OCI-LY3 (cell line): Measurements from ENCODE around the gene SIVA1.

ENCODE experiments used
- H2AFZ ChIP-seq: fragments of 200-600, 300-600 bp; shearing (Covaris generic); 2 replicates; pipeline ENCODE4 v1.6.0; 2014; ENCODE audit warnings: antibody characterized with exemption, low read depth, low read length
- H3K27ac ChIP-seq: fragments of 200-600, 300-600 bp; sonication (generic); 2 replicates; pipeline ENCODE4 v1.5.1; 2014; ENCODE audit warnings: mild to moderate bottlenecking, low read length, moderate library complexity, mixed read lengths
- H3K27me3 ChIP-seq: fragments of 200-600, 300-600 bp; sonication (generic); 2 replicates; pipeline ENCODE4 v1.6.1; 2014; ENCODE audit warnings: low read depth, low read length, mixed read lengths
- H3K36me3 ChIP-seq: fragments of 200-600, 300-600 bp; sonication (generic); replicated peaks from 2 replicates; pipeline ENCODE3; 2014; ENCODE audit warnings: low read depth, low read length, mixed read lengths
- H3K4me1 ChIP-seq: fragments of 300-600, 200-600 bp; sonication (generic); 2 replicates; pipeline ENCODE4 v1.6.1; 2014; ENCODE audit warnings: low read length, mixed read lengths
- H3K4me2 ChIP-seq: fragments of 200-600, 300-600 bp; sonication (generic); 2 replicates; pipeline ENCODE4 v1.6.1; 2014; ENCODE audit warnings: low read length, mixed read lengths
- H3K4me3 ChIP-seq: fragments of 300-600, 200-600 bp; sonication (generic); 2 replicates; pipeline ENCODE4 v1.5.1; 2014; ENCODE audit warnings: antibody characterized with exemption, mild to moderate bottlenecking, low read length, moderate library complexity
- H3K79me2 ChIP-seq: fragments of 300-600, 200-600 bp; shearing (Covaris generic); 2 replicates; pipeline ENCODE4 v1.6.1; 2014; ENCODE audit warnings: mild to moderate bottlenecking, low read length, mixed read lengths
- H3K9ac ChIP-seq: fragments of 300-600, 200-600 bp; shearing (Covaris generic); 2 replicates; pipeline ENCODE4 v1.6.0; 2014; ENCODE audit warnings: mild to moderate bottlenecking, low read length, moderate library complexity
- H3K9me3 ChIP-seq: fragments of 200-600, 300-600 bp; shearing (Covaris generic); 2 replicates; pipeline ENCODE4 v1.6.1; 2014; ENCODE audit warnings: low read length, mixed read lengths; ENCODE audit not compliant: insufficient read depth
- H4K20me1 ChIP-seq: fragments of 200-600, 300-600 bp; sonication (generic); 2 replicates; pipeline ENCODE4 v1.6.1; 2016; ENCODE audit warnings: low read length, mixed read lengths; ENCODE audit not compliant: insufficient read depth
- CTCF ChIP-seq: fragments of 200-600, 300-600 bp; sonication (generic); IDR thresholded peaks from 2 replicates; pipeline ENCODE4 v1.5.1; 2014; ENCODE audit warnings: antibody characterized with exemption, low read length, low read depth
- EZH2phosphoT487 ChIP-seq: fragments of 200-600 bp; shearing (Covaris generic); IDR thresholded peaks from 2 replicates; pipeline ENCODE4 v1.6.1; 2018; ENCODE audit warnings: antibody characterized with exemption, mixed run types, low read depth

The SIVA1 gene

GRCh38 chr14:104724981-104725771 lies 27.8 kb upstream of the SIVA1 start:
- H3K27ac ChIP-seq = no peak overlapping the region

GRCh38 chr14:104725772-104726548 lies 27.0 kb upstream of the SIVA1 start:
- Histone ChIP-seq H3K4me2 (no peak overlapping the region), H3K9me3 (no peaks in the 10 kb centered on the region), H4K20me1 (no peaks in the 10 kb centered on the region), H2AFZ (no peak overlapping the region), H3K4me3 (no peak overlapping the region), H3K36me3 (no peaks in the 10 kb centered on the region), H3K4me1 (no peaks in the 10 kb centered on the region), H3K27me3 (peaks cover 20% of the 10 kb centered on the region), H3K9ac (no peak overlapping the region), H3K79me2 (no peaks in the 10 kb centered on the region), H3K27ac (no peak overlapping the region)
- TF ChIP-seq EZH2phosphoT487 (no peak), CTCF (no peak)

More at GRCh38 chr14:104724981-104725771, 27.8 kb upstream of the SIVA1 start:
- peak overlapping the region; percentile 87; the same call in 1 of the 2 replicates for H3K4me2 ChIP-seq
- no peaks in the 10 kb centered on the region for H3K79me2 ChIP-seq
- TF ChIP-seq CTCF = peak; percentile 33; the same call in 1 of the 2 replicates
- TF ChIP-seq EZH2phosphoT487 = no peak
- no peaks in the 10 kb centered on the region for H4K20me1 ChIP-seq
- peaks cover 20% of the 10 kb centered on the region for H3K27me3 ChIP-seq
- H3K36me3 ChIP-seq = no peaks in the 10 kb centered on the region
- H3K4me3 ChIP-seq = no peak overlapping the region
- H3K4me1 ChIP-seq = no peaks in the 10 kb centered on the region
- H2AFZ ChIP-seq = no peak overlapping the region
- H3K9me3 ChIP-seq = no peaks in the 10 kb centered on the region
- H3K9ac ChIP-seq = no peak overlapping the region

- H2AFZ ChIP-seq = no peak overlapping the region
- H4K20me1 ChIP-seq = no peaks in the 10 kb centered on the region
- no peak overlapping the region for H3K27ac ChIP-seq
- H3K4me1 ChIP-seq = no peaks in the 10 kb centered on the region
- TF ChIP-seq EZH2phosphoT487 (no peak), CTCF (no peak)
- H3K27me3 ChIP-seq = peaks cover 20% of the 10 kb centered on the region
- H3K4me2 ChIP-seq = no peak overlapping the region
- no peaks in the 10 kb centered on the region for H3K36me3 ChIP-seq
- H3K4me3 ChIP-seq = no peak overlapping the region
- no peaks in the 10 kb centered on the region for H3K79me2 ChIP-seq
- no peak overlapping the region for H3K9ac ChIP-seq
- H3K9me3 ChIP-seq = no peaks in the 10 kb centered on the region
These were observed 26.1 kb upstream of the SIVA1 start for GRCh38 chr14:104726600-104727451.
